Endodermal cell (in vitro differentiated cells): ENCODE results near the gene DHPS. TPM values are rescaled to one million over a fixed set of nuclear protein-coding genes. Genes with fewer than 3 reads are reported as not detected.

Experiments
- DNase-seq: peaks from one replicate; pipeline ENCODE4 v3.0.0-alpha.2; 2017
- H3K27ac ChIP-seq: 2 replicates; pipeline ENCODE4 v1.5.1; 2013; ENCODE audit warnings: mild to moderate bottlenecking, low read depth, low read length, moderate library complexity
- H3K27me3 ChIP-seq: 2 replicates; pipeline ENCODE4 v1.6.1; 2013; ENCODE audit warnings: mild to moderate bottlenecking, low read length, moderate library complexity; ENCODE audit not compliant: insufficient read depth, control insufficient read depth, poor library complexity, severe bottlenecking
- H3K36me3 ChIP-seq: 2 replicates; pipeline ENCODE4 v1.7.0; 2013; ENCODE audit warnings: mild to moderate bottlenecking, low read length, moderate library complexity; ENCODE audit not compliant: control insufficient read depth, insufficient read depth
- H3K4me1 ChIP-seq: one replicate; pipeline ENCODE4 v1.7.0; 2013; ENCODE audit warnings: low read length; ENCODE audit not compliant: control insufficient read depth, insufficient read depth
- H3K4me3 ChIP-seq: 2 replicates; pipeline ENCODE4 v1.5.1; 2013; ENCODE audit warnings: mild to moderate bottlenecking, low read length, moderate library complexity
- H3K9ac ChIP-seq: 2 replicates; pipeline ENCODE4 v1.6.1; 2013; ENCODE audit warnings: mild to moderate bottlenecking, low read length, moderate library complexity; ENCODE audit not compliant: poor library complexity, severe bottlenecking; ENCODE audit errors: extremely low read depth
- H3K9me3 ChIP-seq: 2 replicates; pipeline ENCODE4 v1.6.1; 2013; ENCODE audit warnings: mild to moderate bottlenecking, low read length, moderate library complexity; ENCODE audit not compliant: control insufficient read depth
- H3K27ac Mint-ChIP-seq: 2 replicates; pipeline ENCODE4 v1.8.0; 2020; ENCODE audit warnings: mixed read lengths
- H3K27me3 Mint-ChIP-seq: 2 replicates; pipeline ENCODE4 v1.8.0; 2021; ENCODE audit warnings: mild to moderate bottlenecking, mixed read lengths; ENCODE audit not compliant: insufficient read depth
- H3K36me3 Mint-ChIP-seq: 2 replicates; pipeline ENCODE4 v1.8.0; 2020; ENCODE audit warnings: low read depth, mixed read lengths
- H3K4me1 Mint-ChIP-seq: 2 replicates; pipeline ENCODE4 v1.8.0; 2020; ENCODE audit warnings: mixed read lengths
- H3K4me3 Mint-ChIP-seq: 2 replicates; pipeline ENCODE4 v1.8.0; 2020; ENCODE audit warnings: mild to moderate bottlenecking, moderate library complexity, mixed read lengths
- H3K9me3 Mint-ChIP-seq: 2 replicates; pipeline ENCODE4 v1.8.0; 2020; ENCODE audit warnings: mild to moderate bottlenecking, mixed read lengths
- CTCF ChIP-seq: fragments of 200-600 bp; sonication (generic); conservative IDR thresholded peaks from 2 replicates; pipeline ENCODE4 v1.5.0; 2021; ENCODE audit warnings: antibody characterized with exemption, mild to moderate bottlenecking
- WGBS, 2 experiments: methylation state at CpG; one replicate each; pipeline versions ENCODE4 v1.1.5 to v1.1.7; 2013; ENCODE audit warnings: missing lambda C conversion rate in 2 of 2, mixed read lengths in 1 of 2; ENCODE audit not compliant: insufficient coverage in 1 of 2, insufficient read length in 1 of 2; 5-methylcytosine and 5-hydroxymethylcytosine counted together
- total RNA-seq, 2 donors: library from RNA; stranded (reverse); fragmentation: NEBNext Ultra II Directional in 1 of 2; extraction: Animal tissue kit (Norgen Biotek cat#: 25700) in 1 of 2; gene quantifications; 2 replicates in 1 of 2; 3 replicates in 1 of 2; pipeline ENCODE4 v1.2.1, GENCODE V29; 2021

Gene DHPS
- total RNA-seq, 2 donors from 2014 or later = 76.1 to 98.5 TPM

GRCh38 chr19:12711187-12711586, 29.5 kb upstream of the DHPS start:
- Mint-ChIP-seq H3K36me3 (peaks cover 76% of the 10 kb centered on the region), H3K4me1 (no peaks in the 10 kb centered on the region), H3K27ac (no peak overlapping the region), H3K9me3 (no peaks in the 10 kb centered on the region), H3K27me3 (no peaks in the 10 kb centered on the region), H3K4me3 (no peak overlapping the region)
- Histone ChIP-seq H3K4me1 (no peaks in the 10 kb centered on the region), H3K27me3 (no peaks in the 10 kb centered on the region), H3K9me3 (no peaks in the 10 kb centered on the region), H3K36me3 (peaks cover 83% of the 10 kb centered on the region), H3K9ac (no peak overlapping the region), H3K4me3 (no peak overlapping the region), H3K27ac (no peak overlapping the region)
- no peak for DNase-seq
- no peak for TF ChIP-seq CTCF
- WGBS, 2 experiments = 96 to 99% methylated on average over 9 to 17 of the region's 17 CpGs

GRCh38 chr19:12708641-12709040, 27.0 kb upstream of the DHPS start:
- Histone ChIP-seq H3K9ac (no peak overlapping the region), H3K9me3 (no peaks in the 10 kb centered on the region), H3K4me3 (no peak overlapping the region), H3K36me3 (peaks cover 81% of the 10 kb centered on the region), H3K4me1 (no peaks in the 10 kb centered on the region), H3K27me3 (no peaks in the 10 kb centered on the region), H3K27ac (no peak overlapping the region)
- WGBS, 2 experiments = 95 to 96% methylated on average over 8 of the region's 8 CpGs
- H3K9me3 Mint-ChIP-seq = no peaks in the 10 kb centered on the region
- H3K27me3 Mint-ChIP-seq = no peaks in the 10 kb centered on the region
- no peak for TF ChIP-seq CTCF
- no peaks in the 10 kb centered on the region for H3K4me1 Mint-ChIP-seq
- no peak overlapping the region for H3K4me3 Mint-ChIP-seq
- peaks cover 74% of the 10 kb centered on the region for H3K36me3 Mint-ChIP-seq
- no peak for DNase-seq
- no peak overlapping the region for H3K27ac Mint-ChIP-seq

- H3K36me3 Mint-ChIP-seq = peaks cover 76% of the 10 kb centered on the region
Observed at GRCh38 chr19:12706332-12706718, 24.6 kb upstream of the DHPS start.

More at GRCh38 chr19:12706332-12706718, 24.6 kb upstream of the DHPS start:
- H3K27me3 Mint-ChIP-seq = no peaks in the 10 kb centered on the region
- 96% methylated on average over 12 to 13 of the region's 13 CpGs for WGBS, 2 experiments
- no peak for DNase-seq
- no peak overlapping the region for H3K27ac Mint-ChIP-seq
- H3K4me3 Mint-ChIP-seq = no peak overlapping the region
- no peaks in the 10 kb centered on the region for H3K27me3 ChIP-seq
- H3K4me1 Mint-ChIP-seq = peaks cover 2% of the 10 kb centered on the region
- H3K9me3 Mint-ChIP-seq = no peaks in the 10 kb centered on the region
- peaks cover 88% of the 10 kb centered on the region for H3K36me3 ChIP-seq
- H3K4me3 ChIP-seq = no peak overlapping the region
- no peak overlapping the region for H3K27ac ChIP-seq
- H3K4me1 ChIP-seq = no peaks in the 10 kb centered on the region
- TF ChIP-seq CTCF = no peak
- H3K9ac ChIP-seq = no peak overlapping the region
- H3K9me3 ChIP-seq = no peaks in the 10 kb centered on the region
